Endothelial cell of umbilical vein (primary cell): ENCODE data around the gene OSBPL9. TPM values are rescaled to one million over a fixed set of nuclear protein-coding genes. Genes with fewer than 3 reads are reported as not detected.

Experiments
- BruUV-seq: library from RNA; stranded (reverse); fragments of 400-500 nt; replicated peaks from 2 replicates; lab custom pipeline; 2021; lab: Mats Ljungman, UMichigan
- CTCF ChIA-PET: fragments of 300-600, 350-600 bp; sonication (Branson Sonifier 250); formaldehyde crosslinking; loops from one replicate; lab custom pipeline; 2021; ENCODE audit warnings: antibody characterized with exemption, inconsistent platforms; lab: Charles Lee
- POLR2A ChIA-PET: fragments of 300-600, 350-600 bp; sonication (Branson Sonifier 250); formaldehyde crosslinking; loops from one replicate; lab custom pipeline; 2021; ENCODE audit warnings: antibody characterized with exemption, inconsistent platforms; lab: Charles Lee
- DNase-seq: peaks from one replicate; pipeline ENCODE4 v3.0.0-alpha.2; 2011; ENCODE audit warnings: low read depth, low spot score
- FAIRE-seq: peaks from 2 replicates; lab custom pipeline; 2011; peaks lifted over from hg19 to GRCh38; lab: Jason Lieb, UNC
- H2AFZ ChIP-seq: 2 replicates; pipeline ENCODE4 v1.6.0; 2012; ENCODE audit warnings: low read depth, low read length, control low read depth, inconsistent platforms
- H3K27ac ChIP-seq: 2 replicates; pipeline ENCODE4 v1.5.1; 2011; ENCODE audit warnings: low read depth, mild to moderate bottlenecking, control low read depth, low read length, moderate library complexity; ENCODE audit not compliant: insufficient read depth
- H3K27me3 ChIP-seq, 2 experiments: 2 replicates each; pipeline versions ENCODE4 v1.6.0 to v1.6.1; 2011; ENCODE audit warnings: low read length in 2 of 2, mixed read lengths in 1 of 2; ENCODE audit not compliant: control insufficient read depth in 2 of 2, insufficient read depth in 2 of 2
- H3K36me3 ChIP-seq, 2 experiments: 2 replicates in 1 of 2; 3 replicates in 1 of 2; pipeline ENCODE4 v1.5.1; 2011; ENCODE audit warnings: low read length in 2 of 2, mild to moderate bottlenecking in 1 of 2, moderate library complexity in 1 of 2; ENCODE audit not compliant: control insufficient read depth in 2 of 2, insufficient read depth in 2 of 2; ENCODE audit errors: extremely low read depth in 1 of 2
- H3K4me1 ChIP-seq: 3 replicates; pipeline ENCODE4 v1.5.1; 2011; ENCODE audit warnings: mild to moderate bottlenecking, low read length; ENCODE audit not compliant: control insufficient read depth, insufficient read depth; ENCODE audit errors: extremely low read depth
- H3K4me2 ChIP-seq: 2 replicates; pipeline ENCODE4 v1.6.1; 2011; ENCODE audit warnings: low read length, control low read depth, mixed read lengths; ENCODE audit not compliant: insufficient read depth
- H3K4me3 ChIP-seq, 3 experiments: fragments of 200-600 bp in 1 of 3; sonication (generic), shearing (Covaris generic) in 1 of 3; replicated peaks in 1 of 3; 2 replicates each; pipeline ENCODE4 v1.5.1; 2011 to 2016; ENCODE audit warnings: control low read depth in 3 of 3, low read length in 3 of 3, mild to moderate bottlenecking in 2 of 3, inconsistent platforms in 1 of 3, low read depth in 1 of 3, moderate library complexity in 1 of 3; ENCODE audit not compliant: insufficient read depth in 1 of 3
- H3K79me2 ChIP-seq: 2 replicates; pipeline ENCODE4 v1.6.0; 2012; ENCODE audit warnings: low read length, inconsistent platforms; ENCODE audit not compliant: control insufficient read depth, insufficient read depth
- H3K9ac ChIP-seq: replicated peaks from 2 replicates; pipeline ENCODE3; 2011; ENCODE audit warnings: low read length, control low read depth; ENCODE audit not compliant: insufficient read depth; ENCODE audit errors: extremely low read depth
- H3K9me1 ChIP-seq: replicated peaks from 3 replicates; pipeline ENCODE4 v1.6.0; 2011; ENCODE audit warnings: mild to moderate bottlenecking, low read length; ENCODE audit not compliant: control insufficient read depth, insufficient read depth; ENCODE audit errors: extremely low read depth
- H3K9me3 ChIP-seq: replicated peaks from 2 replicates; pipeline ENCODE4 v1.5.1; 2012; ENCODE audit warnings: low read length, inconsistent platforms; ENCODE audit not compliant: control insufficient read depth, insufficient read depth
- H4K20me1 ChIP-seq: replicated peaks from 2 replicates; pipeline ENCODE3; 2011; ENCODE audit warnings: mild to moderate bottlenecking, low read length; ENCODE audit not compliant: control insufficient read depth, insufficient read depth; ENCODE audit errors: extremely low read depth
- CTCF ChIP-seq, 2 donors: IDR thresholded peaks; 1 replicate in 1 of 2; 2 replicates in 1 of 2; pipeline ENCODE4 v1.5.1; 2011; ENCODE audit warnings: low read length in 2 of 2, mild to moderate bottlenecking in 2 of 2, moderate library complexity in 2 of 2, control low read depth in 1 of 2, inconsistent platforms in 1 of 2, low read depth in 1 of 2; ENCODE audit not compliant: insufficient read depth in 1 of 2; ENCODE audit errors: extremely low read depth in 1 of 2
- EZH2 ChIP-seq: IDR thresholded peaks from 2 replicates; pipeline ENCODE4 v1.6.1; 2012; ENCODE audit warnings: borderline replicate concordance, low read depth, mild to moderate bottlenecking, moderate library complexity, low read length, inconsistent platforms; ENCODE audit not compliant: severe bottlenecking
- FOS ChIP-seq: IDR thresholded peaks from 2 replicates; pipeline ENCODE4 v1.6.1; 2011; ENCODE audit warnings: mild to moderate bottlenecking, low read length, moderate library complexity, borderline replicate concordance; ENCODE audit not compliant: insufficient read depth
- GATA2 ChIP-seq: IDR thresholded peaks from 2 replicates; pipeline ENCODE4 v1.7.0; 2011; ENCODE audit warnings: low read depth, mild to moderate bottlenecking, moderate library complexity, mixed read lengths, low read length; ENCODE audit not compliant: insufficient read length, insufficient read depth
- JUN ChIP-seq: IDR thresholded peaks from 2 replicates; pipeline ENCODE4 v1.6.1; 2011; ENCODE audit warnings: borderline replicate concordance, low read depth; ENCODE audit not compliant: insufficient read length, insufficient read depth
- MAX ChIP-seq: IDR thresholded peaks from 2 replicates; pipeline ENCODE4 v1.6.1; 2011; ENCODE audit not compliant: insufficient read depth, insufficient read length
- MYC ChIP-seq: IDR thresholded peaks from one replicate; pipeline ENCODE4 v1.6.1; 2011; ENCODE audit warnings: mild to moderate bottlenecking, low read depth, low read length
- POLR2A ChIP-seq: IDR thresholded peaks from 2 replicates; pipeline ENCODE4 v1.6.1; 2012; ENCODE audit warnings: low read depth, mild to moderate bottlenecking, control low read depth, low read length
- POLR2AphosphoS5 ChIP-seq: IDR thresholded peaks from 2 replicates; pipeline ENCODE4 v1.6.1; 2012; ENCODE audit warnings: low read depth, mild to moderate bottlenecking, control low read depth, low read length, moderate library complexity; ENCODE audit not compliant: insufficient read depth
- dilution Hi-C: fragments of 300-500 bp; cut with MboI; formaldehyde crosslinking; loops from one replicate; pipeline ENCODE4 v1.15.0; 2019; ENCODE audit warnings: low sequenced_read_pairs; ENCODE audit not compliant: extremely low pct_ligation_motif_present
- intact Hi-C: fragments of 100-400 bp; cut with micrococcal nuclease; formaldehyde crosslinking; loops from one replicate; pipeline ENCODE4 v1.10.0; 2022
- polyA plus RNA-seq, 4 experiments: library from polyadenylated mRNA; depleted of rRNA in 3 of 4; stranded (reverse) in 3 of 4; unstranded in 1 of 4; fragments of >200 nt; gene quantifications; 2 replicates each; pipeline versions ENCODE4 v1.2.1 to v1.2.3, GENCODE V29; 2011 to 2012; ENCODE audit warnings: missing spikeins in 1 of 4
- total RNA-seq: library from RNA; stranded (reverse); gene quantifications from 2 replicates; pipeline ENCODE4 v1.2.3, GENCODE V29; 2021

Gene OSBPL9
- total and polyA plus RNA-seq, 2 donors (not counting 3 experiments of a cell fraction or from before 2014, with no cell fraction given), result 46.2 to 80.3 TPM

- ChIA-PET POLR2A (no interaction called here), CTCF (interaction anchor here (1.1 to 1.4 kb wide), 2 partner anchors 34 to 36 kb away, joined by 3 to 8 read pairs; no protein-coding TSS in a partner anchor)
- Histone ChIP-seq H3K4me1 (peaks cover 42% of the 10 kb centered on the region), H3K9me3 (no peaks in the 10 kb centered on the region), H3K27me3 (no peaks in the 10 kb centered on the region), H3K4me3 (no peak overlapping the region), H3K79me2 (peaks cover 55% of the 10 kb centered on the region), H3K27ac (no peak overlapping the region), H4K20me1 (no peaks in the 10 kb centered on the region), H2AFZ (no peak overlapping the region), H3K9me1 (no peaks in the 10 kb centered on the region), H3K36me3 (no peaks in the 10 kb centered on the region), H3K4me2 (peak overlapping the region; percentile 2), H3K9ac (no peak overlapping the region)
- no peak for TF ChIP-seq MYC
- TF ChIP-seq EZH2, result no peak
- BruUV-seq, result no TSS peak
- intact Hi-C loops (no loop called here), dilution Hi-C loops (no loop called here)
- FAIRE-seq (no peak), DNase-seq (no peak)
These were observed 118.2 kb downstream of the OSBPL9 start for GRCh38 chr1:51734896-51735745.

GRCh38 chr1:51735746-51736254, 118.9 kb downstream of the OSBPL9 start:
- TF ChIP-seq MYC (no peak), CTCF (IDR thresholded peaks at IDR 0.05; ENCODE audit: extremely low read depth in 1 of 2, insufficient read depth in 1 of 2, low read depth in 1 of 2, low read length in 2 of 2) (no peak), MAX (no peak), EZH2 (no peak), FOS (no peak), GATA2 (no peak), POLR2A (no peak), JUN (no peak), POLR2AphosphoS5 (no peak)
- Histone ChIP-seq H3K9me3 (no peaks in the 10 kb centered on the region), H3K27ac (no peak overlapping the region), H2AFZ (no peak overlapping the region), H3K4me2 (peak overlapping the region; percentile 2), H3K4me1 (peaks cover 43% of the 10 kb centered on the region), H3K4me3 (no peak overlapping the region), H3K79me2 (peaks cover 49% of the 10 kb centered on the region), H4K20me1 (no peaks in the 10 kb centered on the region), H3K27me3 (no peaks in the 10 kb centered on the region), H3K9me1 (no peaks in the 10 kb centered on the region), H3K9ac (no peak overlapping the region), H3K36me3 (no peaks in the 10 kb centered on the region)
- FAIRE-seq (no peak), DNase-seq (no peak)
- CTCF ChIA-PET, result interaction anchor here (1.0 kb wide), 1 partner anchor 15 kb away, joined by 5 read pairs; no protein-coding TSS in a partner anchor
- intact Hi-C loops, result no loop called here
- POLR2A ChIA-PET, result no interaction called here
- dilution Hi-C loops, result no loop called here
- no TSS peak for BruUV-seq
